Measurements from ENCODE around the gene ITPA. TPM values are rescaled to one million over a fixed set of nuclear protein-coding genes. Genes with fewer than 3 reads are reported as not detected.

The ITPA gene
- total RNA-seq = 40.9 TPM
- long read RNA-seq, transcript ITPA-201 (8 exons, 1,185 nt) = major isoform, 19 of 27 reads
- long read RNA-seq, partial matches to known transcripts = 1 of 27 reads
- long read RNA-seq, other reads (novel, unspliced or antisense) = 4 of 27 reads

DNA sequence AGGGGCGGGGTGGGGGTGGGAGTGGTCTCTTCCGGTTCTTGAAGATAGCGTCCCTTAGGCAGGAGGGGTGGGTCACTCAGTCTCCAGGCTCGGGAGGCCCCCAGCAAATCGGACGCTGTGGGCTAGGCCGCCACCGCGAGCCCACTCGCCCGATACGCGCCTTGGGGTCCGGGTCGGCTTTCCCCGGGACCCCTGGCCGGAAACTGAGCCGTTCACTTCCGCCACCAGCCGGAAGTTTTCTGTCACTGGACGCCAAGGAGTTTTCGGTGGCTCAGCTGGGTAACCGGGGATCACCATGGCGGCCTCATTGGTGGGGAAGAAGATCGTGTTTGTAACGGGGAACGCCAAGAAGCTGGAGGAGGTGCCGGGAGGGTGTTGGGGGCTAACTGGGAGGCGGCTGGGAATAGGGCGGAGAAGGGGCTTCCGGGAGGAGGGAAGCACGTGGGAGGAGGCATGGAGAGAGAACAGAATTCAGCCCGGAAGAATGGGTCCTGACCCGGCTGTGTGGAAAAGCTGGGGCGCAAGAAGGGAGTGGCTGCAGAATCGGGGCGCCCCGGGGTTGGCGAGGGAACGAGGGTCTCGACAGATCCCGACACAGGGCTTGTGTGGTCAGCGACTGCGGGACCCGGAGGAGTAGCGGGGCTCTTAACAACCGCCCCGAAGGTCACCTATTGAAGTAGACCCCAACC is at the start of gene ITPA:
TSS of gene ITPA (plus strand) at position 242 of the 689 bp plus-strand sequence. CDS start at position 296, 54 bp downstream.
- H3K27ac ChIP-seq = peak within 1 kb of the TSS; percentile 91
- H3K9me3 ChIP-seq = no peaks in the 10 kb centered on the region
- intact Hi-C loops (cut with DNase I) = no loop called here
- DNase-seq = peak; percentile 59
- peak; percentile 56 to 77 for ATAC-seq
- peaks cover 18% of the 10 kb centered on the region for H3K4me1 ChIP-seq
- H3K36me3 ChIP-seq = peaks cover 14% of the 10 kb centered on the region
- peak within 1 kb of the TSS; percentile 92 for H3K4me3 ChIP-seq
- H3K27me3 ChIP-seq (ENCODE audit: low read depth) = no peaks in the 10 kb centered on the region
- TF ChIP-seq, protein P1, sequence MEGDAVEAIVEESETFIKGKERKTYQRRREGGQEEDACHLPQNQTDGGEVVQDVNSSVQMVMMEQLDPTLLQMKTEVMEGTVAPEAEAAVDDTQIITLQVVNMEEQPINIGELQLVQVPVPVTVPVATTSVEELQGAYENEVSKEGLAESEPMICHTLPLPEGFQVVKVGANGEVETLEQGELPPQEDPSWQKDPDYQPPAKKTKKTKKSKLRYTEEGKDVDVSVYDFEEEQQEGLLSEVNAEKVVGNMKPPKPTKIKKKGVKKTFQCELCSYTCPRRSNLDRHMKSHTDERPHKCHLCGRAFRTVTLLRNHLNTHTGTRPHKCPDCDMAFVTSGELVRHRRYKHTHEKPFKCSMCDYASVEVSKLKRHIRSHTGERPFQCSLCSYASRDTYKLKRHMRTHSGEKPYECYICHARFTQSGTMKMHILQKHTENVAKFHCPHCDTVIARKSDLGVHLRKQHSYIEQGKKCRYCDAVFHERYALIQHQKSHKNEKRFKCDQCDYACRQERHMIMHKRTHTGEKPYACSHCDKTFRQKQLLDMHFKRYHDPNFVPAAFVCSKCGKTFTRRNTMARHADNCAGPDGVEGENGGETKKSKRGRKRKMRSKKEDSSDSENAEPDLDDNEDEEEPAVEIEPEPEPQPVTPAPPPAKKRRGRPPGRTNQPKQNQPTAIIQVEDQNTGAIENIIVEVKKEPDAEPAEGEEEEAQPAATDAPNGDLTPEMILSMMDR (IDR thresholded peaks at IDR 0.05) = no peak

DNA sequence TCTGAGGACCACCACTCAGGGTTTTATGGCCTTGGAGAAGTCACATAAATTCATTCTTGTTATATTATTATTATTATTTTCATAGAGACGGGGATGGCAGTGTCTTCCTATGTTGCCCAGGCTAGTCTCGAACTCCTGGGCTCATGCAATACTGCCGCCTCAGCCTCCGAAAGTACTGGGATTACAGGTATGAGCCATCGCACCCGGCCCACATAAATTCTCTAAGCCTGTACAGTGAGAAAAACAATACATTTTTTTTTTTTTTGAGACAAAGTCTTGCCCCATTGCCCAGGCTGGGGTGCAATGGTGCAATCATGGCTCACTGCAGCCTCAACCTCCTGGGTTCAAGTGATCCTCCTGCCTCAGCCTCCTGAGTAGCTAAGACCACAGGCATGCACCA is 48.9 kb upstream of the ITPA start:
- peak overlapping the region; percentile 99 for H3K4me3 ChIP-seq
- intact Hi-C loops (cut with DNase I) = no loop called here
- DNase-seq (no peak), ATAC-seq (no peak)
- TF ChIP-seq, protein P1 (IDR thresholded peaks at IDR 0.05) = no peak
- no peaks in the 10 kb centered on the region for H3K9me3 ChIP-seq
- H3K4me1 ChIP-seq = peaks cover 36% of the 10 kb centered on the region
- no peaks in the 10 kb centered on the region for H3K27me3 ChIP-seq (ENCODE audit: low read depth)
- peaks cover 3% of the 10 kb centered on the region for H3K36me3 ChIP-seq
- no peak overlapping the region for H3K27ac ChIP-seq

DNA sequence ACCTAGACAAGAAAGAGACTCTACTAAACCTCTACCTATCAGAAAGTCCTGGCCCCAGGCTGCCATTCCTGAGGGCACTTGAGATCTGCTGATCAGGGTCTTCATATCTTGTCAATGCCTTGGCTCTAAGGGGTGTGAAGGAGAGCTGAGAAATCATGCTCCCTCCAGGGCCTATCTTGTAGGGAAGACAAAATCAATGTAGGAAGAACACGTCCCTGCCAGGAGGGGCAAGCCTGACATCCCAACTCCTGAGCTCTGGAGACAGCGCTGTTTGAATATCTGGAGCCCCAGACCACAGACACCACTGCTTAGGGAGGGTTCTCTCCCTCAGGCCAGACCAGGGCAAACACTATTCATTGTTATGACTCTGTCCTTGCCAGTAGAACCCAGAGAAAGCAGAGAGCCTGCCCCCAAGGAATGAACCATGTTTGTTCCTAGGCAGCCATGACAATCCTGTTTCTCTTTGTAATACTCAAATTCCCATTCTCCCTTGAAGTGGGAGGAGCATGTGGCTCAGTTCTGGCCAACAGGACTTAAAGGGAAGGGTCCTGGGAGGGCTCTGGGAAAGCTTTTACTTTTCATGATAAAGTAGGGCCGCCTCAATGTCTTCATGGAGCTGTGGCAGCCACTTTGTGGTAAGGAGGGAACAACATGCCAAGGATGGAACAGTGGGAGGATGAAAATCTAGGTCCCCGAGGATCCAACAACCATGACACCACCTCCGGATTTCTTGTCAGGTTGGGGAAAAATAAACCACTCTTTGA is 47.8 kb upstream of the ITPA start:
- Histone ChIP-seq H3K9me3 (no peaks in the 10 kb centered on the region), H3K4me3 (no peak overlapping the region), H3K27ac (no peak overlapping the region), H3K27me3 (ENCODE audit: low read depth) (no peaks in the 10 kb centered on the region), H3K4me1 (peaks cover 30% of the 10 kb centered on the region), H3K36me3 (no peaks in the 10 kb centered on the region)
- intact Hi-C loops (cut with DNase I) = no loop called here
- TF ChIP-seq, protein P1 (IDR thresholded peaks at IDR 0.05) = no peak
- ATAC-seq (no peak), DNase-seq (no peak)

GRCh38 chr20:3162080-3162611 is 47.2 kb upstream of the ITPA start:
- Histone ChIP-seq H3K36me3 (no peaks in the 10 kb centered on the region), H3K9me3 (no peaks in the 10 kb centered on the region), H3K4me1 (peaks cover 23% of the 10 kb centered on the region), H3K27me3 (ENCODE audit: low read depth) (no peaks in the 10 kb centered on the region), H3K4me3 (no peak overlapping the region), H3K27ac (no peak overlapping the region)
- TF ChIP-seq, protein P1 (IDR thresholded peaks at IDR 0.05) = no peak
- DNase-seq (no peak), ATAC-seq (no peak)
- intact Hi-C loops (cut with DNase I) = no loop called here

DNA sequence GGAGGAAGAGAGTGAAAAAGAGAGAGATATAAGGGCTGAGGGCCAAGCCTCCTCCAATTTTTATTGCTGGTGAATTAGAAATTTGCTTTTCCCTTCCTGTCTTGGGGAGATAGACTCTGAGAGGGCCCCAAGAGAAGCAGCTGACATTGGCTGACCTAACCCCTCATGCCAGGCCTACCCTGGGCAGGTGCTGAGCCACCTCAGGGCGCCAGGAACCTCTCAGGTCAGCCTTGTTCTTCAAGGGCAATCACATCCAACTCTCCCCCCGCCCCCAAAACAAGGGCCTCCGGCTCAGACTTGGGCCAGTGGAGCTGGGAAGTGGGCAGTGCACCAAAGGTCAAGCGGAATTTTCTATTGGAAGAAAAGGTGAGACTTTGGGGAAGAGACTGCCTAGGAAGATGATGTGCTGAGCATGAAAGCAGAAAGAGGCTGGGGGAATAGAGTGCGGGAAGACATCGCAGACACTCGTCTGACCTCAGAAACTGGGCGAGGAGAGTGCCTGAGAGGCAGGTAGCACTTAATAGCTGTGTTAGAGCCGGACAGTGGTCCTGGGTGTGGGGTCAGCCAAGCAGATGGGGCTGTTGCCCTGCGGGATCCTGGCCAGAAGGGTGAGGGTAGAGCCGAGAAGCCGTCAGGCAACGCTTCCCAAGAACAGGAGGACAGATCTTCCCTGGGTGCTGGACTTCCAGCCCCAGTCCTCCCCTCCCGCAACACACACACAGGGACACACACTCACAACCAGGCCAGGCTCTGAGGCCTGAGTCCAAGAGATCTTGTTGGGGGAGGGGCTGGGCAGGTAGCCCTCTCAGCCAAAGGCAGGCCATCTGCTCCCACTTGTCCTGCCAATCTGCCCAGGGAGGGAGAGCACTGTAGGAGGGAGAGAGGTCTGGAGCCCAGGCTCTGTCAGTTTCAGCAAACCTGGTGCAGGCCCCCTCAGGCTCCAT is 45.9 kb upstream of the ITPA start:
- H3K9me3 ChIP-seq = no peaks in the 10 kb centered on the region
- H3K27ac ChIP-seq = no peak overlapping the region
- DNase-seq = no peak
- peaks cover 11% of the 10 kb centered on the region for H3K4me1 ChIP-seq
- H3K36me3 ChIP-seq = no peaks in the 10 kb centered on the region
- TF ChIP-seq, protein P1 (IDR thresholded peaks at IDR 0.05) = no peak
- intact Hi-C loops (cut with DNase I) = no loop called here
- H3K4me3 ChIP-seq = no peak overlapping the region
- no peak for ATAC-seq
- peaks cover 5% of the 10 kb centered on the region for H3K27me3 ChIP-seq (ENCODE audit: low read depth)
